Activated CD4-positive, CD25-positive, alpha-beta regulatory T cell treated with anti-CD3 and anti-CD28 coated beads, Interleukin-2, amount 50 U/mL, for 72 hours (primary cell): ENCODE data around the gene PANK4.
"Not testable (repeated sequence)": the region's sequence is repeated elsewhere in the genome, so short reads cannot be mapped to it uniquely, and the experiment has no call there.

ENCODE experiments used
- DNase-seq: peaks from one replicate; pipeline ENCODE4 v3.0.0; 2021

PANK4 gene

DNA sequence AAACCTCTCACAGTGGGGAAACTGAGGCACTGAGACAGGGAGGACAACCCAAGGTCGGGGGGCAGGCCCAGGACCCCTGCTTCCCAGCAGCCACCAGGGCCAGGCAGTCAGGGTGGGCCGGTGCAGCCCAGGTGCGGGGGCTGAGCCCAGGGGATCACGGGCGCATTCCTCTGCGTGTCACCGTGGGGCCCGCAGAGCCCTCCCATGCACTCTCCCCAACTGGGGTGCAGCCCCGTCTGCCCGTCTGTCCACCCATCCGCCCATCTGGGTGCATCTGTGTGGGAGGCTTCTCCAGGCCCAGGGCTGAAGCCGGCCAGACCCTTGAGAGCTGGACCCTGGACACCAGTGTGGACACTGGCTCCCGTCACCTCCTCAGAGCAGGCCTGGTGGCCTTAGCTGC is 53.2 kb downstream of the PANK4 start:
- DNase-seq, result no peak

DNA sequence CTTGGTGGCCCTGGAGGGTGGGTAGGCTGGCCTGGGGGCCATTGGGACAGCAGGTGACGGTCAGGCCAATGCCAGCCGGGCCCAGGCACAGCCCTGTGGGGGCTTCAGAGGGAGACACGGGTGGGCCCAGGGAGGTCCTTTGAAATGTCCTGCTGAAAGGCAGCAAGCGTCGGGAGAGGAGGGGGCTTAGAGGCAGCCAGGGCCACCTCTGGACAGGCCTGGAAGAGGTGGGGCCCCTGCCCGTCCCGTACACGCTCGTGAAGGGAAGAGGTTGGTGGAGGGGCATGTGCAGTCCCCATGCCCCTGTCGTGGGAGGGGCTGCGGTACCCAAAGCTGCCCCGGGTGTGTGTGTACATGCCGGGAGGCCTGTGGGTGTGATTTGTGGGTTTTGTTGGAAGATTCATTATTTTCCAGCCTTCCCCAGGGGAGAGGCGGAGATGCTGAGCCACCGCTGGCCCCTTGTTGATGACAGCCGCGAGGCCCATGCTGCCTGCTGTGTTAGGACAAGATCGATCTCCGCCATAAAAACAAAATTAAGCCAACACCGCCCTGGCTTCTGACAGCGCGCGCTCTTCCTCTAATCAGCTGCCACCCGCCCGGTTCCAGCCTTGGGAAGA is 53.7 kb downstream of the PANK4 start:
- no peak for DNase-seq

- no peak for DNase-seq
These were observed 54.3 kb downstream of the PANK4 start for GRCh38 chr1:2472109-2472508.

GRCh38 chr1:2471587-2472001 is 54.8 kb downstream of the PANK4 start:
- DNase-seq, result no peak

DNA sequence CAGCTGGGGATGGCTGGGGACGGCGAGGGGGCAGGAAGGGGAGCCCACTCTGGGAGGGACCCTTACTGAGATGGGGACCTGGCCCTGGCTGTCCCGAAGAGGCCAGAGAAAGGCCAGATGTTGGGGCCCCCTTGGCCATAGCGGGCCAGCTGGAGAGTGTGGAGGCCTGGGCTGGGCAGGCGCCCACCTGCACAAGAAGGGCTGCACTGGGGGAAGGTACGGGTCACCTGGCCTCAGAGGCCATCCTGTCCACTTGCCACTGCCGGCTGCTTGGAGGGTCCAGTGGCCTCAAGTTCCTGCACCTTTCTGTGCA is 55.3 kb downstream of the PANK4 start:
- DNase-seq, result no peak

DNA sequence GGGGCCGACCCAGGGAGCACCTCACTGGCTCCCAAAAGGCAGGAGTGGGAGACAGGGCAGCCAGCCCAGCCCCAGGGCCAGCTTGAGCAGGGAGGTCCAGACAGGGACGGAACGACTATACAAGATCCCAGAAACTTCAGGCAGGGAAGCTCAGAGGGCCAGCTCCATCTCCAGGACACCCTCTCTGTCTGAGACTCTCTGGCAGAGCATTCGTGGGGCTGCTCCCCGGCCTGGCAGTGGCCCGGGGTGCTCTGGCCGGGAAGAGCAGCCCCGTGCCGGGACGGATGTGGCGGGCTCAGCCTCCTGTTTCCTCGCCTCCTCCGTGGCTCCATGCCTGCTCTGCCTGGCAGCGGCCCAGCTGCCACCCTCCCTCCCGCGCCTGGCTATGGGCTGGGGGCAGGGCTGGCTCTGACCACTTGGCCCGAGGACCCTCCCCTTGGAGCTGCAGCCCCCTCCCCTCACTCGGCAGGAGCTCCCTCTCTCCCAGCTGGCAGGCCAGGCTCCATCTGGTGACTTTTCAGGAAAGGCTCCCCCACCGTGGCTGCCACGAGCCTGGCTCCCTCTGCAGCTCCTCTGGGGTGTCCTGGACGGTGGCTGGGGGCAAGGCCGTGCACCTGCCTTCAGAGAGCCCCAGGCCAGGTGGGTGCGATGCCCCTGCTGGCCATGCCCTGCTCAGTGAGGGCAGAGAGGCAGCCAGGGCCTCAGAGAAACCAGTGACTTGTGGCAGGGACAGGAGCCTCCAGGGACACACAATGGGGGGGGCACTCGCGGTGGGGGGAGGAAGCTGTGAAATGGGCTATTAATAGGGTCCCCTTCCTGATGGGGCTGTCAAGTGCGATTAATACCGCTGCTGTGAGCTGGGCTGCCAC is 55.9 kb downstream of the PANK4 start:
- DNase-seq, result no peak

DNA sequence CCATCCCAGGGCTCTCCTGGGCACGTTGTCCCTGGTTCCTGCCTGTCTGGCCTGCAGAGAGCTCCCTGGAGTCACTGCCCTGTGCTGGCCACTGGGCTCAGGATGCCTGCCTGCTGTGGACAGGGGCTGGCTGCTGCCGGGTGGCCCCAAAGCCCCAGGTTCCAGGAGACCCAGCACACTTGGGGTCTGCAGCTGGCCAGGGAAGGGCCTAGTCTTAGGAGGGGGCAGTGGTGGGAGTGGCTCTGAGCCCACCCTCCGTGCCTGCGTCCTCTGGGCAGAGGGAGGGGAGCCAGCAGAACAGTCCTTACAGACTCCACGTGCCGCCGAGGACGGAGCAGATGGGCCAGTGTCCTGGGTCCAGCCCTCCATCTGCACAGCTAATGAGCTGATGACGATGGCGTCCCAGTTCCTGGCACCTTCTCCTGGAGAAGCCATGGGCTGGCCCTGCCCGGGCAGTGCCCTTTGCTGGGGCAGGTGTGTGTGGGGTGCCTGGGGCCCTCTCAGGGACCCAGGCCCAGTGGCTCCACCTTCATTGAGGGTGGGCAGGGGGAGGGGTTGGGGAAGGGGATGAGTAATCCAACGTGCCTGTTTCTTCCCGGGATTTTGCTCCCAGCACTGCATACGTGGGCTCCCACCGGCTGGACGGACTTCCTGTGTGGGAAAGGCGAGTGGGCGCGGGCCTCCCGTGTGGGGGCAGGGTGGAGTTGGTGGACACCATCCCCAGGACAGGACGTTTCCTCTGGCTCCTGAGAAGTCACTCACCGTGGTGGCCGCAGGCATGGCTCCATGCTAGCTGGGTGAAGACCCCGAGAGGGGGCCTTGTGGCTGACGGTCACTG is 57.1 kb downstream of the PANK4 start:
- no peak for DNase-seq

- no peak for DNase-seq
These were observed 57.9 kb downstream of the PANK4 start for GRCh38 chr1:2468540-2468939.

GRCh38 chr1:2468041-2468472 is 58.3 kb downstream of the PANK4 start:
- DNase-seq, result no peak

DNA sequence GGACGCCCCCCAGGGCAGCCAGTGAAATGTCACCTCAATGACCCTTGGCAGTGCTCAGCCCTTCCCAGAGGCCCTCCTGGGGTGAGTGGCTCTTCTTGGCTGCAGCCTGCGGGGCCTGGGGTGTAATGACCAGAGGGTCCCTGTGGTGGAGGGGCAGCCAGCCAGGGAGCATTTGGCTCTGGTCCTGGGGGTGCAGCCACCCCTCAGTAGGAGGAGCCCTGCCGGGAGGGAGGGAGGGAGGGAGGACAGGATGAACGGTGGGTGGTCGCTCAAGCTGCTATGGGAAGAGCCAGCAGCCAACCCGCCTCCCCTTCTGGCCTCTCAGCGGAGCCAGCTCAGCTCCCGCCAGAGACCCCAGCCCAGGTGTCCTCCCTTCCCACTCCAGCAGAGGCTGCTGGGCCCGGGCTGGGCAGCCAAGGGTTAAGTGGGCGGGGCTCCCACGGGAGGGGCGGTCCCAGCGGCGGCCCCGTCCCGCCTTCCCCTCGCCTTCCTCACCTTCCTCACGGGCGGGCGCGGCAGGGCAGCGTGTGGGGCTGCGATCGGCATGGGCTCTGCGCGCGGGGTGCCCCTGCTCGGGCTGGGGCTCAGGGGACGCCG is 59.3 kb downstream of the PANK4 start:
- peak; percentile 46 for DNase-seq

DNA sequence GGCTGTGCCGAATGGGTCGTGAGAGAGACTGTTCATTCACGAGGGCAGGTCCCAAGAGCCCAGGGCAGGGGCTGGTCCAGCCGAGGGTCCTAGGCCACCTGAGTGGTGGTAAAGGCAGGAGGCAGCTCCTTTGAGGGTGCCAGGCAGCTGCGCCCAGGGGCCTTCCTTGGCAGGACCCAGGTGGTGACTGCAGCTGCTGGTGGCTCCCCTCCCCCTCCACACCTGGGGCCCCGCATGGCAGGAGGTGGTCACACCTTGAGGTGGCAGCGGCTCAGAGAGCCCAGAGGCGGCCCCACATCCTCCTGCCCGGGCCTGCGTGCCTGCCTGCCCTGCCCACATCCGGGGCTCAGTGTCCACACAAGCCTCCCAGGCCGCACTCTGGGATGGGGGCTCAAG is 60.1 kb downstream of the PANK4 start:
- no peak for DNase-seq

DNA sequence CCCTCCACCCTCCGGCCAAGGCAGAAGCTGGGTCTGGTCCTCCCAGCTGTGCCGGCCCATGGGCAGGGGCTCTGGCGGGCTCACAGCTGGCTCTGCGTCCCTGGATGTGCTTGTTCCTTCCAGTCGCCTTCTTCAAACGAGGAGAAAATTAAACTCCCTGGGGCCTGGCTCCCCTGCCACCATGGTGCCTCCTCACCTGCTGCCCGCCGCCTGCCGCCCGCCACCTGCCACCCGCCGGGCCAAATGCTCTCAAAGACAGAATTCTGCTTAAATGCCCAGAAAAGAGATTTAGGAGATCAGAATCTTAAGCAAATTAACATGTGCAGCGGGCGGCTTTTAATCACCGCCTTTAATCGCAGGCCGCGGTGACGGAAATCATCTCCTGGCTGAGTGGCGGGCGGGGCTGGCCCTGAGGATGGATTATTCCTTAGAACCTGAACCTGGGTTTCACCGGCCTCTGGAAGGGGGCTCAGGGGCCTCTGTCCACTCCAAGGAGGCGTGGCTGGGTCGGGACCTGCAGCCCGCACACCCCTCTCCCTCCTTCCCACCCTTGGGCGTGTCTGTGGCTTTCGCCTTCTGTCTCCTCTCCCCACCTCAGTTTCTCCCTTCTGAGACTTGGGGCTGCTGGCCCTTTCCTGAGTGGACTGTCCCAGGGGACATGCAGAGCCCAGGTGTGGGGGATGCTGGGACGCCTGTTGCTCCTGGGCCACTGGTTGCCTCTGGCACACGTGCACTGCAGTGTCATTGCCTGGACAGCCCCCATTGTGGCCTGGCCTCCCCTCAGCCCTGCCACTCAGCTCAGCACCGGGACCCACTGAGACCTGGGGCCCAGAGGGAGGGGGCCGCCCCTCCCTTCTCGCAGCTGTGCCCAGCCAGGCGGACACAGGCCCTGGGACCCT is 60.8 kb downstream of the PANK4 start:
- no peak for DNase-seq

DNA sequence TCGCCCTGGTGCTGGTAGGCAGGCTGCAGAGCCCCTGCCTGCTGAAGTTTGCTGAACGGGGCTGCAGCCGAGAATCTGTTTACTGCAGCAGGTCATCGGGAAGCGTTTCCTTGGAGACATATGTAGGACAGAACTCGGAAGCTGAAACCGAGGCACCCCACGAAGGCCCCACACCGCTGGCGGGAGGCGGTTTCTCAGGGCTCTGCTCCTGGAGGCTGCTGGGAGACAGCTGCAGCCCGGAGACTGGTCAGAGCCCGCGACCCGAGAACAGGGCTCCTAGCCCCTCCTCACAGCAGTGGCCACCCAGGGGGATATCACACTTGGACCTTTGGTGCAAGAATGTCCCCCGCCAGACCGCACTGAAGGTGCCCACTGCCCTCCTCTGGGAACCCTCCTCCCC is 63.0 kb downstream of the PANK4 start:
- no peak for DNase-seq

- DNase-seq, result no peak
These were observed 63.6 kb downstream of the PANK4 start for GRCh38 chr1:2462819-2463218.

GRCh38 chr1:2460996-2461751 is 65.2 kb downstream of the PANK4 start:
- no peak for DNase-seq

DNA sequence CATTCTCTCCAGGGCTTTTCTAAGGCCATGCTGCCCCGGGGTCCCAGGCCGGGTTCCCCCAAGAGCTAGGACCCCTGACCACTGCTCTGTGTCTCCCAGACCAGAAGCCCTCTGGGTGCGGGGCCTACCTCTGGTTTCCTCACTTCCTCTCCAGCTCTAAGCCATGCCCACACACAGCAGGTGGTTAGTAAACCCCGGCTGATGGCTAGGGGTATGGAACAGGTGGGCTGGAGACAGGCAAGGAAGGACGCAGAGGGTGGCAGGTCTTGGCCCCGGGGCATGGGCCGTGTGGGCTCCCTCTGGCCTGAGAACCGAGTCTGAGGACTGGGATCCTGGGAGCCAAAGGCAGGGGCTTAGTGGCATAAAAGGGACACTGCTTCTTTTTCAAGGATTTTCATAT is 66.2 kb downstream of the PANK4 start:
- DNase-seq, result no peak

DNA sequence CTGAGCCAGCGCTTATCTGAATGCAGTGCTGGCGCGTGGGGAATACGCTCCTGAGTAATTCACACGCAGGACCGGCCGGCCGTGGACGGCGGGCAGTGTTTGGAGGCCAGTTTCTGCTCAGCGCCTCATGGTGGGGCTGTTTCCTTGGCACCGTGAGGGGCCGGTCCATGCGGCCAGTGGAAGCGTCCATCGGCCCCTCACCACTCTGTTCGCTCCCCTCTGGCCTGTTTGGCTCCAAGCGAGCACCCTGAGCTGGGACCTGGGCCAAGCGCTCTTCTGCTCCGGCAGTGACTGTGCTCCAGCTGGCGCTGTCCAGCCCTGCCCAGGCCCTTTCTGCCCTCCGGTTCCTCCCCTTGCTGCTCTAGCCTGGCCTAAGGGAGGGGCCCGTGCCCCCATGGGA is 66.6 kb downstream of the PANK4 start:
- DNase-seq, result no peak

DNA sequence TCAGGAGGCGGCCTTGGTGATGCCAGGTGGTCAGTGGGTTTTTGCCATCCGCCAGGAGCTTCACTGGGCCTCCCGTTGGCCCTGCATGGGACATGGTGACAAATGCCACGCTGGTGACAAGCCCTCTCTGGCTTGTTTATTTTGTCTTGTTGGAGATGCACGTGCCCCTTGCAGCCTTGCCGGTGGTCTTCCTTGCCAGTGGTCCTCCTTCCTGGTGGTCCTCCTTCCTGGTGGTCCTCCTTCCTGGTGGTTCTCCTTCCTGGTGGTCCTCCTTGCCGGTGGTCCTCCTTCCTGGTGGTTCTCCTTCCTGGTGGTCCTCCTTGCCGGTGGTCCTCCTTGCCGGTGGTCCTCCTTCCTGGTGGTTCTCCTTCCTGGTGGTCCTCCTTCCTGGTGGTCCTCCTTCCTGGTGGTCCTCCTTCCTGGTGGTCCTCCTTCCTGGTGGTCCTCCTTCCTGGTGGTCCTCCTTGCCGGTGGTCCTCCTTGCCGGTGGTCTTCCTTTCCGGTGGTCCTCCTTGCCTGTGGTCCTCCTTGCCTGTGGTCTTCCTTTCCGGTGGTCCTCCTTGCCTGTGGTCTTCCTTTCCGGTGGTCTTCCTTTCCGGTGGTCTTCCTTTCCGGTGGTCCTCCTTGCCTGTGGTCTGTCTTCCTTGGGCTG is 67.2 kb downstream of the PANK4 start:
- not testable (repeated sequence) for DNase-seq

- DNase-seq, result no peak
These were observed 67.7 kb downstream of the PANK4 start for GRCh38 chr1:2458687-2459086.
